NT2/D1 (cell line): ENCODE data around the gene SH3BP1.

Experiments
- SUZ12 ChIP-seq: IDR thresholded peaks from 2 replicates; pipeline ENCODE4 v1.6.1; 2011; ENCODE audit not compliant: insufficient read length, insufficient read depth; ENCODE audit errors: extremely low read depth
- YY1 ChIP-seq: IDR thresholded peaks from 2 replicates; pipeline ENCODE4 v1.6.1; 2011; ENCODE audit not compliant: insufficient read length, insufficient read depth
- ZNF274 ChIP-seq: IDR thresholded peaks from 2 replicates; pipeline ENCODE4 v1.6.1; 2011; ENCODE audit warnings: mild to moderate bottlenecking, low read depth, low read length

GRCh38 chr22:37674248-37674647 lies 34.8 kb downstream of the SH3BP1 start:
- TF ChIP-seq SUZ12 (no peak), ZNF274 (no peak), YY1 (no peak)
